Uterus (tissue), 2 donors: ENCODE data around the gene HTT.

Source experiments
- CTCF ChIP-seq, 4 experiments: fragments of 200-600 bp in 2 of 4; fragments of 450-650 bp in 2 of 4; sonication (generic) in 2 of 4; IDR thresholded peaks; one replicate each; pipeline ENCODE4 v1.5.1; 2016 to 2019; ENCODE audit warnings: antibody characterized with exemption in 4 of 4, mild to moderate bottlenecking in 2 of 4, moderate library complexity in 1 of 4
- POLR2A ChIP-seq, 2 donors: fragments of 450-650 bp; IDR thresholded peaks; one replicate each; pipeline ENCODE4 v1.6.1; 2016; ENCODE audit warnings: antibody characterized with exemption in 2 of 2, mild to moderate bottlenecking in 1 of 2, moderate library complexity in 1 of 2

- TF ChIP-seq CTCF (IDR thresholded peaks at IDR 0.05): no peak
- TF ChIP-seq POLR2A (IDR thresholded peaks at IDR 0.05): no peak
Observed at GRCh38 chr4:3069661-3070199, 4.8 kb upstream of the HTT start.
